ENCODE data around the gene AP5B1. TPM values are rescaled to one million over a fixed set of nuclear protein-coding genes. Genes with fewer than 3 reads are reported as not detected.

AP5B1 gene
- total RNA-seq, 1 experiment from 2014 or later = 19.5 TPM

DNA sequence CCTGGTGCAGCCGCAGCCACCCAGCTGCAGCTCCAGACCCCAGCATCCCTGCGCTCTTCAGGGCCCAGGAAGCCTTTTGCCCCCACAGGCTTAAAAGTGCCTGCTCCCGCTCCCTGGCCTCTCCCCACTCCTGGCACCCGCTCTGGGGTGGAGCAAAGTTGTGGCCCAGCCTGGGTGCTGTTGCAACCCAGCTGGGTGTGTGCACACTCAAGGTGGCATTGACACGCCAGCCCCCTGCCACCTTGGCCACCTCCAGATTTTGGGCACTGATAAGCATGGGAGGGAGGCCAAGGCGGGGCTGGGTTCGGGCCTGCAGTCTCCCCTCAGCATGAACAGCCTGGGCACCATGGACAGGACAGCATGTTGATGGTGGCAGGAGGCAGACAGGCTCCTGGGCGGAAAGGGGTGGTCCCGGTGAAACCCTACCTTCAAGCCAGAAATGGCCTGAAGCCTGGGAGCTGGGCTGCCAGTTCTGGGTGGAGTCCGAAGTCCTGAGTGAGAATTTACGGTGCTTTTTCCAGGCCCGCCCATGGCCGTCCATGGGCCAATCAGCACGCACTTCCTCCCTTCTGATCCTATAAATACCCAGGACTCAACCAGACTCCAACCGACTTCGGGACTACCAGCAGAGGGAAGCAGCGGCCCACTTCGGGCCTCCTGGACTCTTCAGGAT lies 36.6 kb downstream of the AP5B1 start:
- Histone ChIP-seq H3K4me1 (ENCODE audit: control insufficient read depth in 1 of 2, insufficient read depth in 2 of 2, low read length in 2 of 2) (peaks cover 0 to 12% of the 10 kb centered on the region in 2 experiments; a peak in 2 of 4 replicates), H2AFZ (ENCODE audit: low read depth, low read length, poor library complexity, severe bottlenecking) (no peak overlapping the region), H3K27ac (ENCODE audit: low read depth, low read length) (no peak overlapping the region), H3K9ac (ENCODE audit: low read length) (no peak overlapping the region), H3K9me3 (ENCODE audit: control insufficient read depth in 1 of 2, insufficient read depth in 1 of 2, low read depth in 1 of 2, low read length in 2 of 2) (no peaks in the 10 kb centered on the region), H3K36me3 (ENCODE audit: control insufficient read depth in 1 of 2, insufficient read depth in 2 of 2, low read length in 2 of 2) (no peaks in the 10 kb centered on the region), H3K27me3 (ENCODE audit: insufficient read depth, low read length) (no peaks in the 10 kb centered on the region), H3K4me3 (replicated peaks in 1 of 2; ENCODE audit: low read depth in 1 of 2, low read length in 2 of 2) (no peak overlapping the region), H3K79me2 (ENCODE audit: insufficient read depth, low read length) (no peaks in the 10 kb centered on the region), H3K4me2 (ENCODE audit: low read length) (peak overlapping the region; percentile 32), H3K9me2 (ENCODE audit: insufficient read depth) (no peaks in the 10 kb centered on the region), H4K20me1 (ENCODE audit: insufficient read depth) (no peaks in the 10 kb centered on the region)
- RAD21 ChIA-PET (ENCODE audit: low non-redundant PET in 1 of 2, low total read pairs in 2 of 2, uncharacterized antibody in 2 of 2, unreplicated experiment in 2 of 2) = interaction anchor here (0.7 to 0.9 kb wide), 2 partner anchors 28 to 324 kb away, joined by 4 read pairs; no protein-coding TSS in a partner anchor
- no TSS peak for BruUV-seq (replicated peaks)
- intact Hi-C loops (cut with micrococcal nuclease) = loop anchor here (1.0 kb wide), 1 partner anchor 74 kb away; no protein-coding TSS in a partner anchor
- peak; percentile 62 for DNase-seq (ENCODE audit: low read depth, low spot score)
- POLR2A ChIA-PET = no interaction called here
- CTCF ChIA-PET = interaction anchor here (0.7 to 2.0 kb wide), 12 partner anchors 11 to 242 kb away, joined by 3 to 8 read pairs (median 4); partner anchors contain the start of genes AP5B1, FIBP, KAT5 and RNASEH2C
- ATAC-seq = peak; percentile 98
- TF ChIP-seq, protein P1, sequence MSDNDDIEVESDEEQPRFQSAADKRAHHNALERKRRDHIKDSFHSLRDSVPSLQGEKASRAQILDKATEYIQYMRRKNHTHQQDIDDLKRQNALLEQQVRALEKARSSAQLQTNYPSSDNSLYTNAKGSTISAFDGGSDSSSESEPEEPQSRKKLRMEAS (IDR thresholded peaks at IDR 0.05) = no peak
- peak; percentile 83 for TF ChIP-seq RAD21 (IDR thresholded peaks at IDR 0.05; ENCODE audit: low read depth)
- TF ChIP-seq ZFX (IDR thresholded peaks at IDR 0.05) = no peak
- peak; percentile 31 for TF ChIP-seq POLR2A (IDR thresholded peaks at IDR 0.05; ENCODE audit: borderline replicate concordance, extremely low read depth, insufficient read depth, insufficient read length)
- no peak for TF ChIP-seq FOSL1 (IDR thresholded peaks at IDR 0.05; ENCODE audit: low read depth)
- no peak for TF ChIP-seq SIN3A (IDR thresholded peaks at IDR 0.05; ENCODE audit: low read depth)
- TF ChIP-seq SRF (IDR thresholded peaks at IDR 0.05; ENCODE audit: low read depth) = no peak
- TF ChIP-seq CTCF (IDR thresholded peaks at IDR 0.05 in 2 of 3, conservative IDR thresholded peaks at IDR 0.05 in 1 of 3; ENCODE audit: borderline replicate concordance in 1 of 3, insufficient read depth in 1 of 3, low read depth in 2 of 3, low read length in 2 of 3) = peak; percentile 58 to 97 (median 59)
- no peak for TF ChIP-seq CEBPB (IDR thresholded peaks at IDR 0.05; ENCODE audit: low read depth)
- TF ChIP-seq EGR1 (IDR thresholded peaks at IDR 0.05; ENCODE audit: low read depth) = no peak
- no peak for TF ChIP-seq EZH2 (IDR thresholded peaks at IDR 0.05)
- TF ChIP-seq CBX3 (IDR thresholded peaks at IDR 0.05; ENCODE audit: low read depth) = no peak
- TF ChIP-seq, protein P2, sequence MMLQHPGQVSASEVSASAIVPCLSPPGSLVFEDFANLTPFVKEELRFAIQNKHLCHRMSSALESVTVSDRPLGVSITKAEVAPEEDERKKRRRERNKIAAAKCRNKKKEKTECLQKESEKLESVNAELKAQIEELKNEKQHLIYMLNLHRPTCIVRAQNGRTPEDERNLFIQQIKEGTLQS (IDR thresholded peaks at IDR 0.05) = no peak
- TF ChIP-seq, protein P3, sequence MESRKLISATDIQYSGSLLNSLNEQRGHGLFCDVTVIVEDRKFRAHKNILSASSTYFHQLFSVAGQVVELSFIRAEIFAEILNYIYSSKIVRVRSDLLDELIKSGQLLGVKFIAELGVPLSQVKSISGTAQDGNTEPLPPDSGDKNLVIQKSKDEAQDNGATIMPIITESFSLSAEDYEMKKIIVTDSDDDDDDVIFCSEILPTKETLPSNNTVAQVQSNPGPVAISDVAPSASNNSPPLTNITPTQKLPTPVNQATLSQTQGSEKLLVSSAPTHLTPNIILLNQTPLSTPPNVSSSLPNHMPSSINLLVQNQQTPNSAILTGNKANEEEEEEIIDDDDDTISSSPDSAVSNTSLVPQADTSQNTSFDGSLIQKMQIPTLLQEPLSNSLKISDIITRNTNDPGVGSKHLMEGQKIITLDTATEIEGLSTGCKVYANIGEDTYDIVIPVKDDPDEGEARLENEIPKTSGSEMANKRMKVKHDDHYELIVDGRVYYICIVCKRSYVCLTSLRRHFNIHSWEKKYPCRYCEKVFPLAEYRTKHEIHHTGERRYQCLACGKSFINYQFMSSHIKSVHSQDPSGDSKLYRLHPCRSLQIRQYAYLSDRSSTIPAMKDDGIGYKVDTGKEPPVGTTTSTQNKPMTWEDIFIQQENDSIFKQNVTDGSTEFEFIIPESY (IDR thresholded peaks at IDR 0.05; ENCODE audit: extremely low read depth, insufficient replicate concordance, low read length) = no peak
- no peak for TF ChIP-seq ELF1 (IDR thresholded peaks at IDR 0.05; ENCODE audit: borderline replicate concordance, low read depth)
- no peak for TF ChIP-seq ZNF274 (IDR thresholded peaks at IDR 0.05; ENCODE audit: low read depth, low read length)
- no peak for TF ChIP-seq EZH2phosphoT487 (IDR thresholded peaks at IDR 0.05; ENCODE audit: borderline replicate concordance)
- TF ChIP-seq TCF7L2 (IDR thresholded peaks at IDR 0.05; ENCODE audit: borderline replicate concordance, extremely low read depth, insufficient read depth, insufficient read length) = no peak
- TF ChIP-seq REST (IDR thresholded peaks at IDR 0.05; ENCODE audit: low read depth) = no peak
- TF ChIP-seq SP1 (IDR thresholded peaks at IDR 0.05; ENCODE audit: low read depth) = no peak

Data from HCT116 (cell line).